ENCODE measurements around the gene TFF2.

DNA sequence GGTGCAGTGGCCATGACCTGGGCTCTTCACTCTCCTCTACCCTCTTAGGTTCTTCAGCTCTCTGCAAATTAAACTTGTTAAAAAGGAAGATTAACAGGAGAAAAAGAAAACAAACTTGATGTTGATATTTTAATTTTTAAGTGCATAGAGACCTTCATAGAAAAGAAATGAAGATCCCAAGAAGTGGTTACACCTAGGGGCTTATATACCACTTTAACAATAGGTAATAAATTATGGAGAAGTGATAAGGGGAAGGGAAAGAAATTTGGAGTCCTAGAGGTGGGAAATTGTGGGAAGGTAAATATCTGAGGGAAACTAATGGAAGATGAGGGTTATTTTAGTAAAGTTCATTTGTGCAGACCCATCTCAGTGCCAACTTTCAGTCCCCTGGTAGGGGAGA lies 19.1 kb downstream of the TFF2 start:
- TF ChIP-seq, protein P1, sequence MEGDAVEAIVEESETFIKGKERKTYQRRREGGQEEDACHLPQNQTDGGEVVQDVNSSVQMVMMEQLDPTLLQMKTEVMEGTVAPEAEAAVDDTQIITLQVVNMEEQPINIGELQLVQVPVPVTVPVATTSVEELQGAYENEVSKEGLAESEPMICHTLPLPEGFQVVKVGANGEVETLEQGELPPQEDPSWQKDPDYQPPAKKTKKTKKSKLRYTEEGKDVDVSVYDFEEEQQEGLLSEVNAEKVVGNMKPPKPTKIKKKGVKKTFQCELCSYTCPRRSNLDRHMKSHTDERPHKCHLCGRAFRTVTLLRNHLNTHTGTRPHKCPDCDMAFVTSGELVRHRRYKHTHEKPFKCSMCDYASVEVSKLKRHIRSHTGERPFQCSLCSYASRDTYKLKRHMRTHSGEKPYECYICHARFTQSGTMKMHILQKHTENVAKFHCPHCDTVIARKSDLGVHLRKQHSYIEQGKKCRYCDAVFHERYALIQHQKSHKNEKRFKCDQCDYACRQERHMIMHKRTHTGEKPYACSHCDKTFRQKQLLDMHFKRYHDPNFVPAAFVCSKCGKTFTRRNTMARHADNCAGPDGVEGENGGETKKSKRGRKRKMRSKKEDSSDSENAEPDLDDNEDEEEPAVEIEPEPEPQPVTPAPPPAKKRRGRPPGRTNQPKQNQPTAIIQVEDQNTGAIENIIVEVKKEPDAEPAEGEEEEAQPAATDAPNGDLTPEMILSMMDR (IDR thresholded peaks at IDR 0.05) = no peak
- TF ChIP-seq POLR2A (IDR thresholded peaks at IDR 0.05) (no peak), EP300 (IDR thresholded peaks at IDR 0.05) (no peak)
